Measurements from ENCODE around the gene CGA.

Gene CGA

GRCh38 chr6:87088076-87088475 lies 6.8 kb downstream of the CGA start:
- DNase-seq (ENCODE audit: low read depth): no peak

GRCh38 chr6:87082160-87082721 lies 12.7 kb downstream of the CGA start:
- DNase-seq (ENCODE audit: low read depth): no peak

- no peak for DNase-seq (ENCODE audit: low read depth)
Observed at GRCh38 chr6:87078983-87079616, 15.8 kb downstream of the CGA start.

GRCh38 chr6:87075168-87075567 lies 19.7 kb downstream of the CGA start:
- no peak for DNase-seq (ENCODE audit: low read depth)

- DNase-seq (ENCODE audit: low read depth): no peak
Observed at GRCh38 chr6:87074101-87074621, 20.7 kb downstream of the CGA start.

- DNase-seq (ENCODE audit: low read depth): no peak
Observed at GRCh38 chr6:87071683-87072082, 23.2 kb downstream of the CGA start.

GRCh38 chr6:87070741-87071140 lies 24.2 kb downstream of the CGA start:
- DNase-seq (ENCODE audit: low read depth): no peak

GRCh38 chr6:87068795-87069194 lies 26.1 kb downstream of the CGA start:
- DNase-seq (ENCODE audit: low read depth): no peak

- peak; percentile 27 for DNase-seq (ENCODE audit: low read depth)
Observed at GRCh38 chr6:87066449-87067333, 28.2 kb downstream of the CGA start.

- no peak for DNase-seq (ENCODE audit: low read depth)
Observed at GRCh38 chr6:87065117-87065516, 29.8 kb downstream of the CGA start.

- DNase-seq (ENCODE audit: low read depth): no peak
Observed at GRCh38 chr6:87059943-87060342, 35.0 kb downstream of the CGA start.

GRCh38 chr6:87054143-87054833 lies 40.6 kb downstream of the CGA start:
- DNase-seq (ENCODE audit: low read depth): no peak

- DNase-seq (ENCODE audit: low read depth): no peak
Observed at GRCh38 chr6:87053312-87053711, 41.6 kb downstream of the CGA start.

- no peak for DNase-seq (ENCODE audit: low read depth)
Observed at GRCh38 chr6:87049779-87050178, 45.1 kb downstream of the CGA start.

GRCh38 chr6:87045521-87046075 lies 49.3 kb downstream of the CGA start:
- no peak for DNase-seq (ENCODE audit: low read depth)

GRCh38 chr6:87040729-87041128 lies 54.2 kb downstream of the CGA start:
- DNase-seq (ENCODE audit: low read depth): no peak
